H1 (cell line): ENCODE measurements around the gene TRIB2. TPM values are rescaled to one million over a fixed set of nuclear protein-coding genes. Genes with fewer than 3 reads are reported as not detected.

Experiments used
- CTCF ChIA-PET: fragments of 300-600 bp; sonication (Branson Sonifier 250); formaldehyde crosslinking; loops from one replicate; lab custom pipeline; 2021; ENCODE audit not compliant: partially characterized antibody; lab: Charles Lee
- POLR2A ChIA-PET: fragments of 300-600 bp; sonication (Branson Sonifier 250); formaldehyde crosslinking; loops from one replicate; lab custom pipeline; 2021; ENCODE audit warnings: inconsistent platforms; ENCODE audit not compliant: partially characterized antibody; lab: Charles Lee
- DNase-seq, 2 experiments: peaks; one replicate each; pipeline versions ENCODE4 v3.0.0 to v3.0.0-alpha.2; 2010 to 2022; ENCODE audit warnings: low spot score in 2 of 2, low read depth in 1 of 2, mixed read lengths in 1 of 2
- FAIRE-seq: peaks from 2 replicates; lab custom pipeline; 2011; peaks lifted over from hg19 to GRCh38; lab: Jason Lieb, UNC
- H2AFZ ChIP-seq: 2 replicates; pipeline ENCODE4 v1.8.1; 2012; ENCODE audit warnings: low read length, inconsistent platforms
- H2AK5ac ChIP-seq: 2 replicates; pipeline ENCODE4 v1.6.1; 2013; ENCODE audit warnings: low read depth, low read length
- H2BK120ac ChIP-seq: replicated peaks from 2 replicates; pipeline ENCODE3; 2013; ENCODE audit warnings: low read depth, low read length, inconsistent platforms
- H2BK12ac ChIP-seq: 2 replicates; pipeline ENCODE4 v1.6.1; 2013; ENCODE audit warnings: low read depth, low read length
- H2BK15ac ChIP-seq: 2 replicates; pipeline ENCODE4 v1.6.1; 2013; ENCODE audit warnings: low read length
- H2BK20ac ChIP-seq: 2 replicates; pipeline ENCODE4 v1.6.1; 2013; ENCODE audit warnings: low read length
- H2BK5ac ChIP-seq: 2 replicates; pipeline ENCODE4 v1.6.1; 2013; ENCODE audit warnings: low read depth, low read length
- H3K14ac ChIP-seq: 2 replicates; pipeline ENCODE4 v1.6.1; 2013; ENCODE audit warnings: inconsistent platforms; ENCODE audit not compliant: insufficient read length
- H3K18ac ChIP-seq: 2 replicates; pipeline ENCODE4 v1.6.1; 2013; ENCODE audit warnings: low read length; ENCODE audit errors: extremely low read depth
- H3K23ac ChIP-seq: 2 replicates; pipeline ENCODE4 v1.6.1; 2013; ENCODE audit warnings: inconsistent platforms; ENCODE audit not compliant: insufficient read length
- H3K23me2 ChIP-seq: 2 replicates; pipeline ENCODE4 v1.6.1; 2013; ENCODE audit warnings: low read depth, low read length
- H3K27ac ChIP-seq: 2 replicates; pipeline ENCODE4 v1.6.1; 2011; ENCODE audit warnings: low read depth, low read length, inconsistent platforms
- H3K27me3 ChIP-seq, 4 experiments: replicated peaks in 1 of 4; 1 replicate in 1 of 4; 2 replicates in 3 of 4; pipeline versions ENCODE4 v1.6.1 to v1.8.1; 2011 to 2013; ENCODE audit warnings: low read length in 3 of 4, mild to moderate bottlenecking in 3 of 4, inconsistent platforms in 2 of 4, mixed read lengths in 2 of 4, moderate library complexity in 1 of 4; ENCODE audit not compliant: control insufficient read depth in 3 of 4, insufficient read depth in 3 of 4; ENCODE audit errors: extremely low read depth in 1 of 4
- H3K36me3 ChIP-seq, 4 experiments: 2 replicates each; pipeline versions ENCODE4 v1.6.1 to v1.8.1; 2011 to 2013; ENCODE audit warnings: mild to moderate bottlenecking in 4 of 4, low read length in 3 of 4, moderate library complexity in 2 of 4, control low read depth in 1 of 4, inconsistent platforms in 1 of 4; ENCODE audit not compliant: insufficient read depth in 4 of 4, control insufficient read depth in 2 of 4
- H3K4ac ChIP-seq: replicated peaks from 2 replicates; pipeline ENCODE3; 2013; ENCODE audit warnings: low read length, low read depth, mixed read lengths, inconsistent platforms; ENCODE audit not compliant: insufficient read length
- H3K4me1 ChIP-seq, 4 experiments: replicated peaks in 1 of 4; 1 replicate in 1 of 4; 2 replicates in 3 of 4; pipeline versions ENCODE4 v1.6.1 to v1.8.1; 2011 to 2013; ENCODE audit warnings: low read length in 3 of 4, inconsistent platforms in 2 of 4, mixed read lengths in 1 of 4; ENCODE audit not compliant: insufficient read depth in 4 of 4, control insufficient read depth in 3 of 4
- H3K4me2 ChIP-seq, 2 experiments: 2 replicates each; pipeline versions ENCODE4 v1.6.1 to v1.8.1; 2011 to 2013; ENCODE audit warnings: low read depth in 2 of 2, low read length in 2 of 2, control low read depth in 1 of 2, inconsistent platforms in 1 of 2, mild to moderate bottlenecking in 1 of 2; ENCODE audit not compliant: insufficient read depth in 1 of 2
- H3K4me3 ChIP-seq, 4 experiments: fragments of 200-600, 300-600 bp in 1 of 4; sonication (generic), shearing (Covaris generic), sonication (Bioruptor Twin) in 1 of 4; 2 replicates each; pipeline versions ENCODE4 v1.5.1 to v1.8.1; 2011 to 2016; ENCODE audit warnings: low read length in 4 of 4, low read depth in 3 of 4, control low read depth in 2 of 4, inconsistent platforms in 2 of 4, mild to moderate bottlenecking in 2 of 4, mixed read lengths in 1 of 4, moderate library complexity in 1 of 4; ENCODE audit not compliant: insufficient read depth in 2 of 4; ENCODE audit errors: extremely low read depth in 1 of 4
- H3K56ac ChIP-seq: replicated peaks from 2 replicates; pipeline ENCODE3; 2013; ENCODE audit warnings: low read depth, mild to moderate bottlenecking, mixed read lengths, low read length, inconsistent platforms; ENCODE audit not compliant: insufficient read length
- H3K79me1 ChIP-seq: 2 replicates; pipeline ENCODE4 v1.6.1; 2013; ENCODE audit warnings: low read depth, low read length, control low read depth
- H3K79me2 ChIP-seq, 2 experiments: 2 replicates each; pipeline versions ENCODE4 v1.6.1 to v1.8.1; 2012 to 2013; ENCODE audit warnings: low read length in 2 of 2, mild to moderate bottlenecking in 2 of 2, inconsistent platforms in 1 of 2; ENCODE audit not compliant: insufficient read depth in 2 of 2, control insufficient read depth in 1 of 2
- H3K9ac ChIP-seq, 4 experiments: replicated peaks in 1 of 4; 1 replicate in 1 of 4; 2 replicates in 3 of 4; pipeline versions ENCODE4 v1.6.1 to v1.8.1; 2011 to 2013; ENCODE audit warnings: low read depth in 3 of 4, low read length in 3 of 4, control low read depth in 2 of 4, mild to moderate bottlenecking in 2 of 4, moderate library complexity in 2 of 4, inconsistent platforms in 1 of 4; ENCODE audit errors: extremely low read depth in 1 of 4
- H3K9me3 ChIP-seq, 2 experiments: 2 replicates each; pipeline versions ENCODE4 v1.6.1 to v1.8.1; 2012 to 2013; ENCODE audit warnings: mild to moderate bottlenecking in 2 of 2, moderate library complexity in 2 of 2, control low read depth in 1 of 2, inconsistent platforms in 1 of 2, low read depth in 1 of 2, low read length in 1 of 2, mixed read lengths in 1 of 2; ENCODE audit not compliant: insufficient read depth in 2 of 2
- H4K20me1 ChIP-seq, 2 experiments: replicated peaks in 1 of 2; 2 replicates each; pipeline versions ENCODE3 to v1.8.1; 2011 to 2013; ENCODE audit warnings: inconsistent platforms in 2 of 2, low read length in 2 of 2, mild to moderate bottlenecking in 1 of 2; ENCODE audit not compliant: insufficient read depth in 2 of 2, control insufficient read depth in 1 of 2
- H4K5ac ChIP-seq: 2 replicates; pipeline ENCODE4 v1.6.1; 2013; ENCODE audit warnings: low read length, low read depth, mixed read lengths, inconsistent platforms; ENCODE audit not compliant: insufficient read length
- H4K8ac ChIP-seq: 2 replicates; pipeline ENCODE4 v1.8.0; 2013; ENCODE audit warnings: mild to moderate bottlenecking, moderate library complexity, low read length, inconsistent platforms; ENCODE audit not compliant: insufficient read depth; ENCODE audit errors: extremely low read depth
- H4K91ac ChIP-seq: replicated peaks from 2 replicates; pipeline ENCODE3; 2013; ENCODE audit warnings: low read length, mixed read lengths, inconsistent platforms; ENCODE audit not compliant: insufficient read length
- RAD21 ChIP-seq, 2 experiments: IDR thresholded peaks in 1 of 2; conservative IDR thresholded peaks in 1 of 2; 2 replicates each; pipeline ENCODE4 v1.6.1; 2011; ENCODE audit warnings: low read depth in 2 of 2, low read length in 2 of 2, improper control_type of control experiment in 1 of 2, inconsistent platforms in 1 of 2, mild to moderate bottlenecking in 1 of 2, moderate library complexity in 1 of 2
- SUZ12 ChIP-seq: fragments of 200-600 bp; sonication (generic); IDR thresholded peaks from 2 replicates; pipeline ENCODE4 v1.6.1; 2012; ENCODE audit warnings: mild to moderate bottlenecking, inconsistent platforms, low read length, moderate library complexity, mixed read lengths
- TBP ChIP-seq: IDR thresholded peaks from 2 replicates; pipeline ENCODE4 v1.6.1; 2011; ENCODE audit warnings: low read depth, low read length, improper control_type of control experiment
- WGBS, 2 experiments: shearing (Covaris generic) in 1 of 2; methylation state at CpG; one replicate each; pipeline versions ENCODE4 v1.1.6 to v1.1.7; 2013 to 2015; ENCODE audit warnings: low lambda C conversion rate in 2 of 2, mixed read lengths in 2 of 2, inconsistent platforms in 1 of 2, low coverage in 1 of 2, missing lambda C conversion rate in 1 of 2; ENCODE audit not compliant: insufficient replicate concordance in 2 of 2, insufficient coverage in 1 of 2, insufficient read length in 1 of 2; ENCODE audit errors: extremely low coverage in 1 of 2, missing lambda C conversion rate in 1 of 2; 5-methylcytosine and 5-hydroxymethylcytosine counted together
- polyA plus RNA-seq, 7 experiments: library from polyadenylated mRNA; depleted of rRNA in 3 of 7; stranded (reverse) in 5 of 7; unstranded in 2 of 7; fragments of >200 nt in 5 of 7; fragments of 200-250 nt in 2 of 7; gene quantifications; 1 replicate in 5 of 7; 2 replicates in 1 of 7; 4 replicates in 1 of 7; pipeline versions ENCODE4 v1.2.1 to v1.2.3, GENCODE V29; 2011 to 2013; ENCODE audit warnings: missing spikeins in 2 of 7, mixed read lengths in 2 of 7
- total RNA-seq: library from RNA; stranded (reverse); fragmentation: NEBNext Ultra II Directional; extraction: Animal tissue kit (Norgen Biotek cat#: 25700); gene quantifications from 2 replicates; pipeline ENCODE4 v1.2.1, GENCODE V29; 2021

TRIB2 gene
- total and polyA plus RNA-seq, 2 of the 8 experiments (the other 6 are each of a cell fraction or from before 2014, with no cell fraction given): 40.8 to 57.0 TPM

DNA sequence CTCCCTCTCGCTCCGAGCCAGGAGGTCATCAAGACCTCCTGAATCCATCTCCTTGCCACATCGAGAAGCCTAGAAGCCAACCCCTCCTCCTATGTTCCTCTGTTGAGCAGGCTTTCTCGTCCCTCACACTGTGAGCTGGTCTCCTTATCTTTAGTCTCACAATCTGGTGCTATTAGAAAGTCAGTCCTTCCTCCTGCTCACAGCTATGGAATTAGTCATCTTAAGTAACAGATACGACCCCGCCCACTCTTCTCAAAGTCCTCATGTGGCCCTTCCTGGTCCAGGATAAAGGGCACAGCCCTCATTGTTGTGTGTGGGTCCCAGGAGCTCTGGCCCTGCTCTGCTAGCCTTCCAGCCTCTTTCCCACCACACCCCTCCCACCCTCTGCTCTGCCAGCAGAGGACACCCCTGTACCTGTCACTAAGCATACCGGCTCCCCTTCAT, 41.4 kb upstream of the TRIB2 start:
- 86% methylated on average over 7 of the region's 7 CpGs; no CpG with 5 or more reads in 1 of the 2 experiments for WGBS, 2 experiments

More for the DNA sequence above, 41.4 kb upstream of the TRIB2 start:
- Histone ChIP-seq H3K4me3 (no peak overlapping the region), H2BK5ac (no peak overlapping the region), H3K36me3 (no peaks in the 10 kb centered on the region), H2BK120ac (no peak overlapping the region), H3K4me1 (no peaks in the 10 kb centered on the region), H3K56ac (no peak overlapping the region), H3K23ac (no peak overlapping the region), H4K91ac (no peak overlapping the region), H2AK5ac (no peak overlapping the region), H3K79me1 (no peaks in the 10 kb centered on the region), H3K4me2 (no peak overlapping the region), H3K14ac (no peak overlapping the region), H2BK15ac (no peak overlapping the region), H4K8ac (no peak overlapping the region), H3K9me3 (peaks cover 1% of the 10 kb centered on the region in 2 experiments; a peak in 2 of 4 replicates), H2BK20ac (no peak overlapping the region), H3K79me2 (no peaks in the 10 kb centered on the region), H3K27ac (no peak overlapping the region), H2AFZ (no peak overlapping the region), H3K9ac (no peak overlapping the region), H2BK12ac (no peak overlapping the region), H3K27me3 (no peaks in the 10 kb centered on the region), H3K4ac (no peak overlapping the region), H3K18ac (no peak overlapping the region), H3K23me2 (no peaks in the 10 kb centered on the region), H4K5ac (no peak overlapping the region), H4K20me1 (no peaks in the 10 kb centered on the region)
- CTCF ChIA-PET: interaction anchor here (0.8 to 1.0 kb wide), 2 partner anchors 40 to 255 kb away, joined by 3 read pairs; no protein-coding TSS in a partner anchor
- POLR2A ChIA-PET: no interaction called here
- no peak for FAIRE-seq
- TF ChIP-seq RAD21 (IDR thresholded peaks at IDR 0.05 in 1 of 2, conservative IDR thresholded peaks at IDR 0.05 in 1 of 2; ENCODE audit: low read depth in 2 of 2, low read length in 2 of 2) (peak; percentile 19 to 26; a peak in 2 of 4 replicates), TBP (no peak), SUZ12 (no peak)
- DNase-seq: no peak
